Measurements from ENCODE around the gene CCDC158.

The CCDC158 gene

DNA sequence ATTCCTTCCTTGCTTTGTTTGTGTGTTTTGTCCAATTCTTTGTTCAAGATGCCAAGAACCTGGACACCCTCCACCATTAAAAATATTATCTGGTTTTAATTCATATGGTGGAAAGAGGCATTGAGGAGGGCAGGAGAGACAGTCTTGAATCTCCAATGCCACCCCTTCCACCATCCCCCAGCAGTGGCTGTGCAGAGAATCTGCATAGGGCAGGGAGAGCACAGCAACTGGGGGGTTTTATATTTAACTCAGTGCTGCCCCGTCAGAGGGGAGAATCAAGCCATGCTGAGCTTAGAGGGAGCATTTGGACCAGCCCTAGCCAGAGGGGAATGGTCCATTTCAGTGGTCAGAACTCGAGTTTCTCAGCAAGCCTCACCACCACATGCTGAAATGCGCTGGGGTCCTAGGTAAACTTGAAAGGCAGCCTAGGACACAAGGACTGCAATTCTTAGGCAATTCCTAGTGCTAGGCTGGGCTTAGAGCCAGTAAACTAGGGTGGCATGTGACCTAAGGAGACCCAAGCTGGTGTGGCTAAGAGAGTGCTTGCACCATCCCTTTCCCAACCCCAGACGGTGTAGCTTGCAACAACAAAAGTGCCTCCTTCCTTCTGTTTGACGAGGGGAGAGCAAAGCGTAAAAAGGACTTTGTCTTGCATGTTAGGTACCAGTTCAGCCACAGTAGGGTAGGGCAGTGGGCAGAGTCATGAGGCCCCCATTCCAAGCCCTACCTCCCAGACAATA, 34.2 kb downstream of the CCDC158 start:
- H3K4me1 ChIP-seq (ENCODE audit: control insufficient read depth, insufficient read depth, low read length, unreplicated experiment) = no peaks in the 10 kb centered on the region
- H3K79me2 ChIP-seq (ENCODE audit: control insufficient read depth, insufficient read depth, low read length, unreplicated experiment) = no peaks in the 10 kb centered on the region
- no peaks in the 10 kb centered on the region for H3K36me3 ChIP-seq (ENCODE audit: insufficient read depth, low read length)
- no peaks in the 10 kb centered on the region for H3K27me3 ChIP-seq (ENCODE audit: insufficient read depth, low read length)
- no peak overlapping the region for H3K27ac ChIP-seq (ENCODE audit: low read depth, low read length)
- H3K4me3 ChIP-seq (ENCODE audit: low read depth, low read length) = no peak overlapping the region
- no peak overlapping the region for H2AFZ ChIP-seq (ENCODE audit: low read length, unreplicated experiment)

DNA sequence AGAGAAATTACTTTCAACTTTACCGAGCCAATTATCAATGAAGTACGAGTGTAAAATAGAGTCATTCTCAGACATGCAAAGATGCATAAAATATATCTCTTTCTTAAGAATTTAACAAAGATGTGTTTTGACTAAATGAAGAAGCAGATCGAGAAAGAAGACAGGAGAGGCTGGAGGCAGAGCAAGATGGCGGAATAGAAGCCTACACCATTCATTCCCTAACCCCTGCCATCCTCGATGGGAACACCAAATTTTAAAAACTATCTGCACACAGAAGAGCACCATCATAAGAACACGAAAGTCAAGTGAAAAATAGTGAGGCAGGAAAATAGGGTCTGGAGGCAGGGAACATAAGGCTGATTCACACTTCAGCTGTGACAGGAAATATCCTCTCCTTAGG, 35.0 kb downstream of the CCDC158 start:
- Histone ChIP-seq H3K4me3 (ENCODE audit: low read depth, low read length) (no peak overlapping the region), H3K4me1 (ENCODE audit: control insufficient read depth, insufficient read depth, low read length, unreplicated experiment) (no peaks in the 10 kb centered on the region), H3K36me3 (ENCODE audit: insufficient read depth, low read length) (no peaks in the 10 kb centered on the region), H3K79me2 (ENCODE audit: control insufficient read depth, insufficient read depth, low read length, unreplicated experiment) (no peaks in the 10 kb centered on the region), H2AFZ (ENCODE audit: low read length, unreplicated experiment) (no peak overlapping the region), H3K27ac (ENCODE audit: low read depth, low read length) (no peak overlapping the region), H3K27me3 (ENCODE audit: insufficient read depth, low read length) (no peaks in the 10 kb centered on the region)

DNA sequence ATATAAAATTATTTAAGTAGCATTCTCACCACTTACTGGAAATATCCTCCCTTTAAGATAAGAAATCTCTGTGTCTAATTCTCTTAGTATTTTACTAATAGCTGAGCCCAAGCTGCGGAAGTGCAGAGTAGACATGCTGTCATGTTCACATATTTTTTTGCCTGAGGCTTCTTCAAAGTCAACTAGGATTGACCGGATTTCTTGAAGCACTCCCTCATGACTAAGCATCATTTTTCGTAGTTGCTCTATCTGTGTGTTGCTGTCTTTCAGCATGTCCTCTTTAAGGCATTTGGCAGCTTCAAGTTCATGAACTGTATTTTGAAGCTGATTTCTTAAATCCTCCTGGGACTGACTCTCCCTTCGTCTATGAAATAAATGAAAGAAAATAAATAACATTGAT, 36.9 kb downstream of the CCDC158 start:
- H3K36me3 ChIP-seq (ENCODE audit: insufficient read depth, low read length) = no peaks in the 10 kb centered on the region
- H3K27me3 ChIP-seq (ENCODE audit: insufficient read depth, low read length) = no peaks in the 10 kb centered on the region
- no peak overlapping the region for H3K27ac ChIP-seq (ENCODE audit: low read depth, low read length)
- no peaks in the 10 kb centered on the region for H3K79me2 ChIP-seq (ENCODE audit: control insufficient read depth, insufficient read depth, low read length, unreplicated experiment)
- H3K4me1 ChIP-seq (ENCODE audit: control insufficient read depth, insufficient read depth, low read length, unreplicated experiment) = no peaks in the 10 kb centered on the region
- H3K4me3 ChIP-seq (ENCODE audit: low read depth, low read length) = no peak overlapping the region
- H2AFZ ChIP-seq (ENCODE audit: low read length, unreplicated experiment) = no peak overlapping the region

DNA sequence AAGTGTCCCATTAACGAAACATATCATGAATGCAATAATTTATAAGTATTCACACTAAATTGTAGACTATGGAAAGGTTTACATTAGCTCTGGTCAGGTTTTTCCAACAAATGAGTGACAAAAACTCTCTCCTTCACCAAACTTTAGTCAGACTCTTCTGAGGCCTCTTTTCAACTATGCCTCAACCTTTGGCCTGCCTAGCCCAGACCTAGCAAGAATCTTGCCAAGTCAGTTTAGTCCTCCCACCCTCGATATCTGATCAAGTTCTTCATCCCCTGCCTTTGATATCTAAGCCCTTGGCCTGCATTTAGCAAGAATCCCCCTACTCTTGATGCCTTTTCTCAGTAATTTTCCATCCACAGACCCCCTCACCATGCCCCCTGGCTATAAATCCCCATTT, 37.9 kb downstream of the CCDC158 start:
- no peaks in the 10 kb centered on the region for H3K36me3 ChIP-seq (ENCODE audit: insufficient read depth, low read length)
- H3K27me3 ChIP-seq (ENCODE audit: insufficient read depth, low read length) = no peaks in the 10 kb centered on the region
- no peak overlapping the region for H2AFZ ChIP-seq (ENCODE audit: low read length, unreplicated experiment)
- no peak overlapping the region for H3K27ac ChIP-seq (ENCODE audit: low read depth, low read length)
- no peak overlapping the region for H3K4me3 ChIP-seq (ENCODE audit: low read depth, low read length)
- H3K4me1 ChIP-seq (ENCODE audit: control insufficient read depth, insufficient read depth, low read length, unreplicated experiment) = no peaks in the 10 kb centered on the region
- H3K79me2 ChIP-seq (ENCODE audit: control insufficient read depth, insufficient read depth, low read length, unreplicated experiment) = no peaks in the 10 kb centered on the region

DNA sequence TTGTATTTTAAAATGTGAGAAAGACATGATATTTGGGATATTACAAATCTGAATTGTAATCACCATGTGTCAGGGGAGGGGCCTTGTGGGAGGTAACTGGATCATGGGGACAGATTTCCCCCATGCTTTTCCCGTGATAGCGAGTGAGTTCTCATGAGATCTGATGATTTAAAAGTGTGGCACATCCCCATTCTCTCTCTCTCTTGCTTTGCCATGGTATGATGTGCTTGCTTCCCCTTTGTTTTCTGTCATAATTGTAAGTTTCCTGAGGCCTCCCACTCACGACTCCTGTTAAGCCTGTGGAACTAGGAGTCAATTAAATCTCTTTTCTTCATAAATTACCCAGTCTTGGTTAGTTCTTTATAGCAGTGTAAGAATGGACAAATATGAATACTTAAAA, 39.0 kb downstream of the CCDC158 start:
- Histone ChIP-seq H3K27ac (ENCODE audit: low read depth, low read length) (no peak overlapping the region), H3K36me3 (ENCODE audit: insufficient read depth, low read length) (no peaks in the 10 kb centered on the region), H3K4me1 (ENCODE audit: control insufficient read depth, insufficient read depth, low read length, unreplicated experiment) (peaks cover 8% of the 10 kb centered on the region), H3K79me2 (ENCODE audit: control insufficient read depth, insufficient read depth, low read length, unreplicated experiment) (no peaks in the 10 kb centered on the region), H2AFZ (ENCODE audit: low read length, unreplicated experiment) (no peak overlapping the region), H3K27me3 (ENCODE audit: insufficient read depth, low read length) (no peaks in the 10 kb centered on the region), H3K4me3 (ENCODE audit: low read depth, low read length) (no peak overlapping the region)

DNA sequence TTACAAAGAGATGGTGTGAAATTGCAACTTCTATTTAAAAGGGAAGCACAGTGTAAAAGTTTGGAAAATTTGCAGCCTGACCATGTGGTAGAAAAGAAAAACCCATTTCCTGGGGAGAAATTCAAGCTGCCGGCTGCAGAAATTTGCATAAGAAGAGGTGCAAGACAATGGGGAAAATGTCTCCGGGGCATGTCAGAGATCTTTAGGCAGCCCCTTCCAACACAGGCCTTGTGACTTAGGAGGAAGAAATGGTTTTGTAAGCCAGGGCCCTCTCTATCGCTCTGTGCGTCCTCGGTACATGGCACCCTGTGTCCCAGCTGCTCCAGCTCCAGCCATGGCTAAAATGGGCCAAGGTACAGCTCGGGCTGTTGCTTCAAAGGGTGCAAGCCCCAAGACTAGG, 40.4 kb downstream of the CCDC158 start:
- Histone ChIP-seq H3K4me3 (ENCODE audit: low read depth, low read length) (no peak overlapping the region), H3K36me3 (ENCODE audit: insufficient read depth, low read length) (no peaks in the 10 kb centered on the region), H3K27ac (ENCODE audit: low read depth, low read length) (no peak overlapping the region), H3K4me1 (ENCODE audit: control insufficient read depth, insufficient read depth, low read length, unreplicated experiment) (peaks cover 9% of the 10 kb centered on the region), H2AFZ (ENCODE audit: low read length, unreplicated experiment) (no peak overlapping the region), H3K79me2 (ENCODE audit: control insufficient read depth, insufficient read depth, low read length, unreplicated experiment) (no peaks in the 10 kb centered on the region), H3K27me3 (ENCODE audit: insufficient read depth, low read length) (no peaks in the 10 kb centered on the region)

DNA sequence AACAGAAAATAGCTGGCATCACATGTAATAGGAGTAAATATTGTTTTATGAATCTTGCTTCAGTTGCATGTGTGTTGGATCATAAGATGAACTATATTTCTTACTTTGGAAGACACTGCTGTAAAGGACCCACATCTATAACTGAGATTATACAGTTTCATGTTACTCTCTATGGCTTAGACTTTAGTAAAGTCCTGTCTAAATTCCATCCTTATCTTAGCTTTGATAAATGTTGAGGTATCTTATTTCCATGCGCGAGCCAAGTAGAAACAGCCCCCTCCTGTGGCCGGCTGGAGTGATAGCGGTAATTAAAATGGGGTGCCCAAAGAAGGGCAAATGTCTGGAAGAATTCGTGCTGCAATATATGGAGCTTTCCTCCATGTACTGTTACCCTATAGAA, 43.0 kb downstream of the CCDC158 start:
- peak overlapping the region; percentile 35; the same call in 1 of the 2 replicates for H3K4me3 ChIP-seq (ENCODE audit: low read depth, low read length)
- H3K27me3 ChIP-seq (ENCODE audit: insufficient read depth, low read length) = no peaks in the 10 kb centered on the region
- peak overlapping the region; percentile 52 for H2AFZ ChIP-seq (ENCODE audit: low read length, unreplicated experiment)
- no peaks in the 10 kb centered on the region for H3K36me3 ChIP-seq (ENCODE audit: insufficient read depth, low read length)
- H3K79me2 ChIP-seq (ENCODE audit: control insufficient read depth, insufficient read depth, low read length, unreplicated experiment) = no peaks in the 10 kb centered on the region
- no peak overlapping the region for H3K27ac ChIP-seq (ENCODE audit: low read depth, low read length)
- peaks cover 15% of the 10 kb centered on the region for H3K4me1 ChIP-seq (ENCODE audit: control insufficient read depth, insufficient read depth, low read length, unreplicated experiment)

DNA sequence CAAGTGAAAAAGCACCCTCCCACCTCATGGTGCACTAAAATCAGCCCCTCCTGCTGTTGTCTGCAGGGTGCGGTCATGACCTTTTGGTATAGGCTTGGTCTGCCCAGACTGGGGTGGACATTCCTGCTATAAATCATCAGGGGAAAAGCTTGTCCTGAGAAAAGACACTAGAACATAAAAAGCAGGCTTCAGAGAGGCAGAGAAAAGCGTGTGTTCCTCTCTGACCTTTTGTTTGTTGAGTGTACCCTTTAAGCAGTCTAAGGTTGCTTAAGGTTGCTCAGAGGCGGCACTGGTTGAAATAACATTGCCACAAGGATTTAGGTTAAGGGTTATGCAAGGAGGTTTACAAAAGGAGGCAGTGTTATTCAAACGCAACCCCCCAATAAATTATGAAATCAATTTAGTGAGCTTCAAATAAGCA, 43.5 kb downstream of the CCDC158 start:
- Histone ChIP-seq H3K27me3 (ENCODE audit: insufficient read depth, low read length) (no peaks in the 10 kb centered on the region), H3K4me1 (ENCODE audit: control insufficient read depth, insufficient read depth, low read length, unreplicated experiment) (peaks cover 15% of the 10 kb centered on the region), H2AFZ (ENCODE audit: low read length, unreplicated experiment) (peak overlapping the region; percentile 52), H3K36me3 (ENCODE audit: insufficient read depth, low read length) (no peaks in the 10 kb centered on the region), H3K27ac (ENCODE audit: low read depth, low read length) (no peak overlapping the region), H3K79me2 (ENCODE audit: control insufficient read depth, insufficient read depth, low read length, unreplicated experiment) (no peaks in the 10 kb centered on the region), H3K4me3 (ENCODE audit: low read depth, low read length) (0 out of 2 replicates have a peak overlapping the region, but pooled peaks have one; percentile 35)

DNA sequence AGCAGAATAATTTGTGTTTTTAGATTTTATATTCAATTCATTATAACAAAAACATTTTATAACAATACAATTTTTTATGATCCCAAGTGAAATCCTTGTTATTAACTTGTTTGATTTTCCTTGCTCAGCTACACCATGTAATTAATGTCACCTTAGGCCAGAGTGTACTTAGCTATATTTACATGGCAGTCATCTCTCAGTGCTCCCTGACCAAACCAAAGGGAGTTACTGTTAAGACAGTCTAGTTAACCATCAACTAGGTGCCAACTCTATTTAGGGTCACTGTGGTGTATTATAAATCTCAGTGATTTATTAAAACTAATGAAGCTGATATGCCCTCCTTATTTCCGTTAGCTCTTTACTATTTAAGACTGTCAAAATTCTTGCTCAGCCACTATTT, 44.4 kb downstream of the CCDC158 start:
- H3K4me1 ChIP-seq (ENCODE audit: control insufficient read depth, insufficient read depth, low read length, unreplicated experiment) = peaks cover 15% of the 10 kb centered on the region
- no peak overlapping the region for H3K27ac ChIP-seq (ENCODE audit: low read depth, low read length)
- H3K79me2 ChIP-seq (ENCODE audit: control insufficient read depth, insufficient read depth, low read length, unreplicated experiment) = no peaks in the 10 kb centered on the region
- no peak overlapping the region for H3K4me3 ChIP-seq (ENCODE audit: low read depth, low read length)
- H3K27me3 ChIP-seq (ENCODE audit: insufficient read depth, low read length) = no peaks in the 10 kb centered on the region
- H3K36me3 ChIP-seq (ENCODE audit: insufficient read depth, low read length) = no peaks in the 10 kb centered on the region
- no peak overlapping the region for H2AFZ ChIP-seq (ENCODE audit: low read length, unreplicated experiment)

DNA sequence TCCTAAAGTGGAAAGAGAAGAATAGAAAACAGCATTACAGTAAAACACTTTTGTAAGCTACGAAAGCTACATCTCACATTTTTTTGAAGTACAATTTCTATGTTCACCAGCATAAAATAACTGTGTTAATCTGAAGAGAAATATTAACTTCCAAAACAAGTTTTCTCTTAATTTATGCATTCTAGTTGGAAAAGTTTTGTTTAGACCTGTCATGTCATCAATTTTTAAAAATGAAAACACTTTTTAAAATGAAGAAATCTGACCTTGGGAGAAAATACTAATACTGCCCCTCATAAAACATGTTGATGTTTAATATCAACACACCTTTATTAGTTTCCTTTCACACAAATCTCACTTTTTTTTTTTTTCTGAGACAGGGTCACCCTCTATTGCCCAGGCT, 45.2 kb downstream of the CCDC158 start:
- Histone ChIP-seq H3K27me3 (ENCODE audit: insufficient read depth, low read length) (no peaks in the 10 kb centered on the region), H3K4me3 (ENCODE audit: low read depth, low read length) (peak overlapping the region; percentile 48; the same call in 1 of the 2 replicates), H2AFZ (ENCODE audit: low read length, unreplicated experiment) (peak overlapping the region; percentile 26), H3K4me1 (ENCODE audit: control insufficient read depth, insufficient read depth, low read length, unreplicated experiment) (peaks cover 15% of the 10 kb centered on the region), H3K36me3 (ENCODE audit: insufficient read depth, low read length) (no peaks in the 10 kb centered on the region), H3K27ac (ENCODE audit: low read depth, low read length) (no peak overlapping the region), H3K79me2 (ENCODE audit: control insufficient read depth, insufficient read depth, low read length, unreplicated experiment) (no peaks in the 10 kb centered on the region)

DNA sequence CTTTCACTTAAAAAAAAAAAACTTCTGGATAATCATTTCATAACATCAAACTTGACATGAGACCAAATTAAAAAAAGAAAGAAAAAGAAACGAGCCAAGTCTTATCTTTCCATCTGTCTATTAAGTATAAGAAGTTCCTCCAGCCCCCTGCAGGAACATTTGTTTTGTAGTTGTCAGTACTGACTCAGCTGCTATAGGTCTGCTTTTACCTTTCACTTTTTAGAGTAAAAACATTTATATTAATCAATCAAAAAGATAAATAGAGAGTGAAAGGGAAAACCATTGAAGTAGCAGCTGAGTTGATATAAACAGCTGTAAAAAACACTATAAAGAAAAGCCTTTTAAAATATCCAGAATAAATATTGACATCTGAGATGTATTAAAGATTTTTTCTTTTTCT, 46.1 kb downstream of the CCDC158 start:
- Histone ChIP-seq H3K4me3 (ENCODE audit: low read depth, low read length) (peak overlapping the region; percentile 48), H2AFZ (ENCODE audit: low read length, unreplicated experiment) (peak overlapping the region; percentile 26)

More for the DNA sequence above, 46.1 kb downstream of the CCDC158 start:
- H3K27ac ChIP-seq (ENCODE audit: low read depth, low read length) = peak overlapping the region; percentile 81
- no peaks in the 10 kb centered on the region for H3K36me3 ChIP-seq (ENCODE audit: insufficient read depth, low read length)
- peaks cover 15% of the 10 kb centered on the region for H3K4me1 ChIP-seq (ENCODE audit: control insufficient read depth, insufficient read depth, low read length, unreplicated experiment)
- no peaks in the 10 kb centered on the region for H3K27me3 ChIP-seq (ENCODE audit: insufficient read depth, low read length)
- no peaks in the 10 kb centered on the region for H3K79me2 ChIP-seq (ENCODE audit: control insufficient read depth, insufficient read depth, low read length, unreplicated experiment)
